Sciatic nerve (tissue), 2 donors: ENCODE results near the gene CCDC88B. TPM values are rescaled to one million over a fixed set of nuclear protein-coding genes. Genes with fewer than 3 reads are reported as not detected.
A peak's percentile ranks its signal among the peaks of the same experiment; 100 is the strongest.

Experiments
- ATAC-seq: fragments of 200-7000 bp; cut with Tn5 transposase; one replicate; pipeline ENCODE4 v1.9.1; 2020; ENCODE audit warnings: mild to moderate bottlenecking, moderate library complexity
- DNase-seq: peaks from one replicate; pipeline ENCODE4 v3.0.0-alpha.2; 2020; ENCODE audit warnings: low spot score
- intact Hi-C: fragments of 100-400 bp; cut with DNase I; formaldehyde crosslinking; loops from one replicate; pipeline ENCODE4 v1.14.2; 2022
- total RNA-seq: library from RNA; stranded (reverse); fragmentation: NEBNext Ultra II Directional; extraction: Animal tissue kit (Norgen Biotek cat#: 25700); gene quantifications from one replicate; pipeline ENCODE4 v1.2.1, GENCODE V29; 2021
- donor health status: DM: no; HTN: no; CAD: no.
- donor health status: DM: no; HTN: no; CAD: no.

The CCDC88B gene
- total RNA-seq, 1 donor from 2014 or later, result 12.9 TPM

DNA sequence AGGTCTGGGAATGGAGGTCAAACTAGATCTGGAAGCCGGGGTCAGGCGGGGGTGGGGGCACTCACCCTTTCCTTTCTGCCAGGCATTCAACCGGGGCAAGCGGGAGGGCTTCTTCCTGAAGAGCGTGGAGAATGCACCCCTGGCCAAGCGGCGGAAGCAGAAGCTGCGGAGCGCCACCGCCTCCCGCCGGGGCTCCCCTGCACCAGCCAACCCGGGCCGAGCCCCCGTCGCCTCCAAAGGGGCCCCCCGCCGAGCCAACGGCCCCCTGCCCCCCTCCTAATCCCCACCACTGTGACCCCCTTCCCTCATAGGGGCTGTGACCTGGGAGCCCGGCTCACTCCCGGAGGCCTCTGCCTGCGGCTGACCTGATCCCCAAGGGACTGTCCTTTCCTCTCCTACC lies 31.2 kb downstream of the CCDC88B start:
- intact Hi-C loops, result no loop called here
- no peak for DNase-seq

DNA sequence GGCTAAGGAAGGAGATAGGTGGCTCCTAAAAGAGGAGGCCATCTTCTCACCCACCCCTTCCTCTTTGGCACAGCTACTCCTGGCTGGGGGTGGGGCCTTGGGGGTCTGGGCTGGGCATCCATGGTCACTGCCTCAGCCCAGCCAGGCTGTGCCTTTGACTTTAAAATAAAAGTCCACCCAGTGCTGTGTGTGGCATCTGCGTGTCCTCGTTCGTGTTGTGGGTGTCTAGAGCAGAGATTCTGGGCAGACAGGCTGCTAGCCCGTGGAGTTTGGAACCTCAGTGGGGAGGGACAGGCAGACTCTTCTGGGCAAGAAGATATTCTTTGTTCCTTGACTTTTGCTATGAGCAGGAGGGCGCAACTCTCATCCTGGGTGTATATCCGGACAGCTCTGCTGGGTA lies 32.0 kb downstream of the CCDC88B start:
- DNase-seq (no peak), ATAC-seq (no peak)
- intact Hi-C loops, result no loop called here

More for the DNA sequence above, 31.2 kb downstream of the CCDC88B start:
- no peak for ATAC-seq

DNA sequence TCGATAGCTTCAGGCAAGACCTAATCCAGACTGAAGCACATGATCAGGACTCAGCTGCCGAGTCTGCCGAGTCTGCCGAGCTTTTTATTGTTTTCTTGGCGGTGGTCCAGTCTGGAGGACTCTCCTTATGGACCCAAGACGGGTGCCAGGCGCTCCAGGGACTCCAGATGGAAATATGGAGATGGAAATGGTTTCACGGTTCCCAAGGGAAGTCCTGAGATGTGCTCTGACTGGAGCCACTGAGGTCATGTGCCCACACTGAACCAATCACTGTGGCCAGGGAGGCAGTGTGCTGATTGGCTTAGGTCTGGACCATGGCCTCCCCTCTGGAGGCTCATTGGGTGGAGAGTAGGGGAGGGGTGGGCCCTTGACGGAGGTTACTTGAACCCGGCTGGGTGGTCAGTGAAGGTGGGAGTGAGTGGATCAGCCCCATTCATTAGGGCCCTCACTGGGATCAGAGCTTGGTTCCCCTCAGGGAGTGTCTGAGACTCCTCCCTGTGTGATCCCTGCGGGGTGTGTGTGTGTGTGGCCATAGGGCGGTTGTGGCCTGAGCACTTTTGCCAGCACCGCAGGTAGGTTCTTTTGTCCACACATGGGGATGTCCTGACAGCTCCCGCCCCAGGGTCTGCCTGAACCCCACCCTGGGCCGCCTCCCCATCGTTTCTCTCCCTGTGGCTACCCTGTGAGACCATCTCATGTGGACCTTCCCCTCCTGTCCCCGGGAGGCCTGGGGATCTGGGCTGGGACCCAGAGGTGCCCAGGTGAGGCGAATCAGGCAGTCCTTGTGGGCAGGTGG lies 33.0 kb downstream of the CCDC88B start:
- ATAC-seq, result peak; percentile 36
- intact Hi-C loops, result no loop called here
- no peak for DNase-seq

DNA sequence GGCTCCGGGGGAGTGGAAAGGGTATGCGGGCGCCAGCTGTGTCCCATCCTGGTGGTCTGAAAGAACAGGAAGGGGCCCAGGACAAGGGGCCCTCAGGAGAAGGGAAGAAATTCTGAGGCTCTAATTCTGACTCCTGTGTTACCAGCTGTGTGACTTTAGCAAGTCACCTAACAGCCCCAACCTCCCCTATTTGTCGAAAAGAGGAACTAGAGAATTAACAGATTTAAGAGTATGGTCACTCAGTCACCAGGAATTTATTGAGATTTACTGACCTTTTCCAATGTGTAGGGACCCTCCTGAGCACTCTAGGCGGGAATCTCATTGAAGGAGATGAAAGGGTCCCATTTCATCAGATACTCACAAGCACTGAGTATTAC lies 33.6 kb downstream of the CCDC88B start:
- intact Hi-C loops, result no loop called here
- ATAC-seq, result no peak
- no peak for DNase-seq

DNA sequence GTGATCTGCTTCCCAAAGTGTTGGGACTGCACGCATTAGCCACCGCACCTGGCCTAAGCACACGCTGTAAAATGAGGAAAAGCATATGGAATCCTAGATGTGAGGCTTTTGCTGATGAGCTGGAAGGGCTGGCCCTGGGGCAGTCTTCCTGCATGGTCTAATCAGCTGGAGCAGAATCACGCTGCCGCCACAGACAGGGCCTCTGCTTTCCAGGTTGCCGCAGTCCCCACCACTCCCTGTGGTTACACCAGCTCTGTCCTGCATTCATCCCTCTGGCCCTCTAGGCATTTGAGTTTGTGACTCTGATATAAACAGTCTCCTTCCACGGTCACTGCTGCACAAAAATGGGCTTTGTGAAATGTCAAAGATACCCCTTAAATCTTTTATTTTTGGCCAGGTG lies 36.1 kb downstream of the CCDC88B start:
- ATAC-seq, result no peak
- intact Hi-C loops, result no loop called here
- no peak for DNase-seq

DNA sequence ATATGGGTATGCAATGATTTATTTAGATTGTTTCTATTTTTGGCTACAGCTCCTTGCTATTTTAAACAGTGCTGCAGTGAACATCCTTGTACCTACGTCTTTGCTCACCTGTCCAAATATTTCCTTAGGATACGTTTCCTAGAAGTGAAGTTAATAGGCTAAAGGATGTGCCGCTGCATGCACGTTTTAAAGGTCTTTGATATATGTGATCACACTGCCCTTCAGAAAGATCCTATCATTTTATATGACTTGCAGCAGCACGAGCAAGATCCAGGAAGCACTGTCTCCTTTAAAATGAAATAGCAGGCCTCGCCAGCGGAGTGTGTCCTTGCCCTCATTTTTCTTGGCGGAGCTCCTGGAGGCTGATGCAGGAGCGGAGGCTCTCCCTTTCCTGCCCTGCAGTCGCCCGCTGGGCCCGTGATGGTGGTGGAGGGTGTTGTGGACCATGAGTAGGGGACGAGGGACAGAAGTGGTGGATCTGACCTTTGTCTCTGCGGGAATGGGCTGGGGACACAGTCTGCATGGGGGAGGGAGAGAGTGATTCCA lies 38.4 kb downstream of the CCDC88B start:
- intact Hi-C loops, result no loop called here
- DNase-seq (no peak), ATAC-seq (no peak)

DNA sequence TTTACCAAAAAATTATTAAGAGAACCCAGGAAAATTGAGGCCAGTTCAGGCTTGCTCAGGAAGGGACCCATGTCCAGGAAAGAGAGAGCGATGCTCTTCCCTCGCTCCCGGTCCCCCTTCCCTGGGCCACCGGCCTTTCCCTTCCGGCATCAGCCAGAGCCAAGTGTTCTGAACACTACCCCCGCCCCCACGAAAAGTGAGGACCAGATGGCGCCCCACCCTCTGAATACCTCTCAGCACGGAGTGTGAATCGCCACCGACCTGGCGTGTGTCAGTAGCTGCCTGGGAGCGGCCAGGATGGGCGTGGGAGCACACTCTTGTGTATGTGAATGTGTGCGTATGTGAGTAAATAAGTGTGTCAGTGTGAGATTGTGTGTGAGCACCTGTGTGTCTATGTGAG lies 39.2 kb downstream of the CCDC88B start:
- DNase-seq, result no peak
- ATAC-seq, result no peak
- intact Hi-C loops, result no loop called here

DNA sequence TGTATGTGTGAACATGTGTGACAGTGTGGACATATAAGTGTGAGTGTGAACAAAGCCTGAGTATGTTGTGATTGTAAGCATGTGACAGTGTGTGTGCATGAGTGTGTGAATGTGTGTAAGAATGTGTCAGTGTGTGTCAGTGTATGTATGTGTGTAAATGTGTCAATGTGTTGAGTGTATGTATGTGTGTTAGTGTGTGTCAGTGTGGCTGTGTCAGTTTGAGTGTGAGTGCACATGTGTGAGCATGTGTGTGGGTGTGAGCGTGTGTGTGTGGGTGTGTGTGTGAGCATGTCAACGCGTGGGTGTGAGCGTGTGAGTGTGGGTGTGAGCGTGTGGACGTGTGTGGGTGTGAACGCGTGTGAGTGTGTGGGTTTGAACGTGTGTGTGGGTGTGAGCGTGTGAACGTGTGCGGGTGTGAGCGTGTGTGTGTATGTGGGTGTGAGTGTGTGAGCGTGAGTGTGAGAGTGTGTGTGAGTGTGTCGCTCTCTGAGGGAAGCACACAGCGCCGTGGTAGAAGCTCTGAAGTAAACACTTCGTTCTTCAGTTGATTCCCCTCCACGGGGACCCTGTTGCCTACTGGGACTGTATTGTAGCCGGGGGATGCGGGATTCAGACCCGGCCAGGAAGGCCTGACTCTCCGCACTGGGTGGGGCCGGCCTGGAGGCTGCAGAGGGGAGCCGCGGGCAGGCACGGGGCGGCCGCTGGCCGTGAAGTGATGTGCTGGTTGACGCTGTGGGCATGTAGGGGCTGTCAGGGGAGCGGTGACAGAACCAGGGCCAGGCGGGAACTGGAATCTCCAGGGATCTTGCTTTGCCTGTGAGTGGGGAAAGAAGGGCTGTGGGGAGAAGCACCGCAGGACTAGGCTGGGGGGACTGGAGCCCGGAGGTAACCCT lies 40.1 kb downstream of the CCDC88B start:
- intact Hi-C loops, result no loop called here
- DNase-seq (no peak), ATAC-seq (no peak)

DNA sequence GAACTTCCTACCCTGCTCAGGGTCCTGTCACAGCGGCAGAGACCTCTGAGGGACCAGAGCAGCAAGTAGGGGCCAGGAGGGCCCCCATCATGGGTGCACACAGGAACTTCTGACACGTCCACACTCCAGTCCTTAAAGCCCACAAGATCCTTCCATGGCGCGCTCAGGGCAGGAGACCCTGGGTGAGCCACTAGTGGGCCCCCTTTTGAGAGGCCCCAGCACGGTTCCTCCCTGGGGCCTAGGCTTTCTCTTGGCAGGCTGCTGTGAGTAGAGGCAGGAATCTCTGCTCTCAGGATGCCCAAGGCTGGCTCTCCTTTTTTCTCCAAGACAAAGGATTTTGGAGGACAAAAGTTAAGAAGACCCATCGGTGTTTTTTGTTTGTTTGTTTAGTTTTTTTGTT lies 41.3 kb downstream of the CCDC88B start:
- ATAC-seq (no peak), DNase-seq (no peak)
- intact Hi-C loops, result no loop called here

DNA sequence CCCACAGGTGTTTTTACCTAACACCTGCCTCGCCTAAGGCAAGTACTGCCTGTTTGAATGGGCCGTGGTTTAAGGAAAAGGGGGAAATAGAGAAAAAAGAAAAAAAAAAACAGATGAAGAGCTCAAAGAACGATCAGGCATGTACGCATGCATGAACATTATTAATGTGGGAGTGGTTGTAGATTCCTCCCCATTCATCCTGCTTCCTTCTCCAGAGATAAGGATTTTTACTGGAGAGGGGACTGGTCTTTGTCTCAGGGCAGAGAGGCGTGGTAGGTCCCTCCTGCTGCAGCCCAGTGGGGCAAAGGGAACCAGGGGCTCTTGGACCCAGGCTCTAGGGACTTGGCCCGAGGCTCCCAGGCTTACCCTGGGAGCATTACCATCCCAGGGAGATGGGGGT lies 42.0 kb downstream of the CCDC88B start:
- intact Hi-C loops, result no loop called here
- DNase-seq, result no peak
- no peak for ATAC-seq

DNA sequence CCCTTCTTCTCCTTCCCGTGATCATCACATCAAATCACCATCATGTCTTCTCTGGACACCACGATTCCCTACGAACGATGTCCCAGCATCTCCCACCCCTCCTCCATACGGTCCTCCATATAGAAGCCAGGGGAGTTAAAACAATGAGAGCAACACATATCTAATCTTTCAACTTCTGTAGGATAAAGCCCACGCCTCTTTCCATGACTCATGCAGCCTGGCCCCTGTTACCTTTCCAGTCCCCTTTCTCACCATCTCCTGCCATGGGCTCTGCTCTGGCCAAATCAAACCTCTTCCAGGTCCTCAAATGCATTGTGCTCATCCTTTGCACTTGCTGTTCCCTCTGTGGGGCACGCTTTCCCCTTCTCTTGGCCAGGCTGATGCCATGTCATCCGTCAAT lies 42.6 kb downstream of the CCDC88B start:
- no peak for ATAC-seq
- DNase-seq, result no peak
- intact Hi-C loops, result no loop called here

DNA sequence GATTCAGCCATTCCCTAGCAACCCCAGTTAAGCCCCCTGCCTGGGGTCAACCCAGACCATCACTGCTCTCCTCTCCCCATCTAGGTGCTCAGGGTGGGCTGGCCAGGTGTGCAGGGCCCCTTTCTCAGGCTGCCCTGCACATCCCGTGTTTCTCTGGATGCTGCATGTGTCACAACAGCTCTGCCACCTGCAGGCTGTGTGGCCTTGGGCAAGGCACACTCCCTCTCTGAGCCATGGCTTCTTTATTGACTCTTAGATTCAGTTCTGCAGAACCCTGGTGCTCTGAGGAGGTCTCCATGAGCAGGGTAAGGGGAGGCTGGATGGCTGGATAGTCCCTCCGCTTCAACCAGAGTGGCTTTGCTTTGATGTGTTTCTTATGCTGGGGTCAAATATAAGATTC lies 43.6 kb downstream of the CCDC88B start:
- ATAC-seq (no peak), DNase-seq (no peak)
- intact Hi-C loops, result no loop called here

DNA sequence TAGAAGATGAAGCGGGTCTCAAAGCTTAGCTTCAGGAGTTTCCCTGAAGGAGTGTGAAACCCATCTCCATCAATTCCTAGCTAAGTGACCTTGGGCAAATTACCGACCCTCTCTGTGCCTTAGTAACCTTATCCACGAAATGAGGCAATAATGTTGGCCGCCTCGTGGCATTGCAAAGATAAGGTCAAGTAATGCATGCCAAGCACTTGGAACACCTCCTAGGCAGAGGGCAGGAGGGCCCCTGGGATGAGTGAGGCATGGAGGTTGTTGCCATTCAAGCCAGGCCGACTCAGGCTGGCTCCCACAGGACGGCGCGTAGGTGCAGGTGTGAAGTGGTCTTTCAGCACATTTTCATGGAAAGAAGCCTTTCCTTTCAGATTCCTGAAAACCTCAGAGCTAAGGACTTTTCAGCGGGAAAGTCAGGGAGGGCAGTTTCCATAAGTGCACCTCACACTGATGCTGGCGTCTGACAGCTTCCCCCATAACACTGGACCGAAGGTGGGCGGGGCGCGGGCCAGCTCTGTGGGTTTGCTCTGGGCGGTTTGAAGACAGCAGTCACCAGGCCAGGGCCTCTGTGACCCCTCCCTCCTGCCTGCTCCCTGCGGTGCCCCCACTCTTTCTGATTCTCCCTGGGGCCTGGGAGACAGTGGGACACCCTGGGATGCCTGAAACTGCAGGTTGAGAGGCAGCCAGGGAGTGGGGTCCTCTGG lies 44.2 kb downstream of the CCDC88B start:
- no peak for ATAC-seq
- DNase-seq, result no peak
- intact Hi-C loops, result no loop called here

DNA sequence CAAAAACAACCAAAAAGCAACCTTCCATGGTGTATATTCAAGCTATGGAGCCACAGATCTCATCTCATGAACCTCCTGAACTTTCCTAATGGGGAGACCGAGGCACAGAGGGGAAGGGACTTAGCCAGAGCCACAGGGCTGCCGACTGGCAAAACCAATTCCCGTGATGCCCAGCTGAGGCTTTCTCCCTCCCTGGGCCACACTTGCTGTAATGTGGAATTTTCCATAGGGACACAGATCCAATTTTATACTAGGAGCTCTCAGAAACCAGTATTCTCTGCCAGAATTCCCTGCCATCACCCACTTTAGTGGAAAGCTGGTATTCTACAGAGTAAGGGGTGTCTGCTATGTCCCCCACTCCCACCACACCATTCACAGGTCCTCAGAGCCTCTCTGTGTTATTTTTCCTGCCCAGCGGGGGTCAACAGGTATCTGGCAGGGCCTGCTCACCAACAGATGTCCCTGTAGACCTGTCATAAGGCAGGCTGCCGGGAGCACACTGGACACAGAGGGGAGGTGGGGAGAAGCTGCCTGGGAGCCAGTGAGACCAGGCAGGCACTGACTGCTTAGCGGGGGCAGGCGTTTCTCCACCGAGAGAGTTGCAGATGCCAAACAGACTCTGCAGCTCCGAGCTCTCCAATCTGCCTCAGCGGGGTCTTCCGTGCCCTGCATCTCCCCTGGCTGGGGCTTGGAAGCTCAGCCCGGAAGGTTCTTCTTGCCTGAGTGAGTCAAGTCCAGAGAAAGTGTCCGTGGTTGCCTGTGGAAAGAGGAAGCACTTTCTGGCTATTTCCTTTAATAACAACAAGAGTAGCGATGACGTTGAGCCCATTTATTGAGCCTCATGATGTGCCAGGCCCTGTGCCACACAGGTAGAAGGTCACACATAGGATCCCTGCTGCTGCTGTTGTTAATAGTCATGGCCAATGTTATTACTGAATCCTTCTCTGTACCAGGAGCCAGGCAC lies 45.3 kb downstream of the CCDC88B start:
- intact Hi-C loops, result no loop called here
- DNase-seq, result no peak
- ATAC-seq, result peak; percentile 61

DNA sequence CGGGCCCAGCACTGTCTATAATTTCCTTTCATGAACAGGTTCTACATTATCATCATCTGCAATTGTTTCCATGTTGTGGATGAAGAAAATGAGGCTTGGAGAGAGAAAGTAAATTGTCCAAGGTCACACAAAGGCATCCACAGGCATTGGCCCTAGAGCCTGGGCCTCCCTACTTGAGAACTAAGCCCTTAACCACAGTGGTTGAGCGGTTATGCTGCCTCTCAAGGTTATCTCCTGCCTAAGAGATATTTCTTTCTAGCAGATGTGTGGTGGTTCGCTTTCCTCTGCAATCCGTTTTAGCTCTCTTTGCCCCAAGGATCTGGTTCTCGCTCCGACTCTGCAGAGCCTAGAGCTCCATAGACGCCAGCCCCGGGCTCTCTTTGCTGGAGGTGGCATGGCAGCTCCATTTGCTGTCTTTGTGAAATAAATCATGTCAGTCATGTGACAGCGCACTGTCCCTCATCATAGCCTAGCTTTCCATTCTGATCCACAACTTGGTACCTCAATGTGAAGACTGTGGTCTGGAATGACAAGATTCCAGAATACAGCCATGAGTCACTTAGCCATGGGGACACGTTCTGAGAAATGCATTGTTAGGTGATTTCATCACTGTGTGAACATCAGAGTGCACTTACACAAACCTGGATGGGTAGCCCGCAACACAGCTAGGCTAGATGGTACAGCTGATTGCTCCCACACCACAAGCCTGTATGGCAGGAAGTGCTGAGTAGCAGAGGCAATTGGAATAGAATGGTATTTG lies 46.1 kb downstream of the CCDC88B start:
- no peak for DNase-seq
- intact Hi-C loops, result no loop called here
- ATAC-seq, result no peak

DNA sequence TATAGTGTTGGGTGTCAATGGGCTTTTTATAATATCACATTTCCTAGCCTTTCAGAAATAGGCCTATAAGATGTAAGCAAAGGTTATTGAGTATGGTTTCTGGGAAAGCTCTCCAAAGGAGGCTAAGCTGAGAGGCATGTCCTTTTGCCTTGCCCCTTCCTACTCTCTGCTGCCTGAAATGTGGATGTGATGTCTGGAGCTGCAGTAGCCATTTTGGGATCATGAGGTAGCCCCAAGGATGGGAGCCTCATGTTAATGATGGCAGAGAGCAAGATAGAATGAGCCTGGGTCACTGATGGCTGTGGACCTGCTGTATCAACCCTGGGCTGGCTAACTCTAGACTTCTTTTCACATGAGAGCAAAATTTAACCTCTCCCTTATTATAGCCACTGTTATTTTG lies 47.9 kb downstream of the CCDC88B start:
- intact Hi-C loops, result no loop called here

DNA sequence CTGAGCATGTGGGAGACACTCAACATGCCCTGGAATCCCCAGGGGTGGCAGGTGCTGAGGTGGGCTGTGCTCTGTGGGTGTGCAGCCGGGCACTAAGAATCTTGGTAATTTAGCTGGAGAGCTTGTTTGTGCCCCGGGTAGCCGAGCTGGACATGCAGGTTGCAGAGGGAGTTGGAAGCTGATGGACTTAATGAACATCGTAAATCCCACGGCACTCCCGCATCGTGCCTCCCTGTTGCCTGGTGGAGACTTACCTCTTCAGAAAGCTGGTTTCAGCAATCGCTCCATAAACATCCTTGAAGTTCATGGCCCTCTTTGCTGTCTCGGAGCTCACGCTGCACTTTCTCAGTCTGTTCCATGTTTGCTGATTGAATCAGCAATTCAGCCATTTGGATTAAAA lies 48.9 kb downstream of the CCDC88B start:
- intact Hi-C loops, result no loop called here
- no peak for ATAC-seq
- DNase-seq, result no peak

More for the DNA sequence above, 47.9 kb downstream of the CCDC88B start:
- ATAC-seq, result no peak
- DNase-seq, result no peak

DNA sequence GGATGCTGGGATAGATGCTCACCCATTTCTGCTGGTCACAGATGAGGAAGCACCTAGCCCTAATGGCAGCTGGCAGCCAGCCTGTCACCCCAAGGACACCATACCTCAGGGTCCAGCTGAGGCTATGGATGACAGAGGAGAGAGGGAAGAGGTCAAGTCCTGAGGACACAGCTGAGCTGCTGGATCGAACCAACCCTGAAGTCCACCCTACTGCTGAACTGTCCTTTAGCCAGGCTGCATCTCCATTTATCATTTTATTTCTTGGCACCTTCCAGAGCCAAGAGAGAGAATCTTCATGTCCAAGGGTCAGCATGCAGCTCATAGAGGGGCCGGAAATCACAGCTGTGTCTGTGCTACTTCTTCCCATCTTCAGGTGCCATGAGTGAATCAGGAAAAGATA lies 49.8 kb downstream of the CCDC88B start:
- DNase-seq, result no peak
- intact Hi-C loops, result no loop called here
- ATAC-seq, result no peak
